Measurements from ENCODE around the gene FAM120B.

GRCh38 chr6:170423030-170423429, 116.5 kb downstream of the FAM120B start:
- TF ChIP-seq CTCF (IDR thresholded peaks at IDR 0.05 in 4 of 5, conservative IDR thresholded peaks at IDR 0.05 in 1 of 5) (no peak), POLR2A (IDR thresholded peaks at IDR 0.05) (no peak)

Data from gastrocnemius medialis (tissue), 4 donors.